GM06990 (cell line): ENCODE results near the gene ROBO1.

Experiments used
- DNase-seq: peaks from one replicate; pipeline ENCODE4 v3.0.0-alpha.2; 2011; ENCODE audit not compliant: insufficient read length; ENCODE audit errors: extremely low read depth
- H3K27me3 ChIP-seq: replicated peaks from 2 replicates; pipeline ENCODE4 v1.6.0; 2011; ENCODE audit warnings: low read length; ENCODE audit not compliant: control insufficient read depth, insufficient read depth
- H3K36me3 ChIP-seq: 2 replicates; pipeline ENCODE4 v1.5.1; 2011; ENCODE audit warnings: low read length; ENCODE audit not compliant: control insufficient read depth, insufficient read depth
- H3K4me3 ChIP-seq: replicated peaks from 2 replicates; pipeline ENCODE4 v1.5.1; 2011; ENCODE audit warnings: low read depth, mild to moderate bottlenecking, control low read depth, low read length
- CTCF ChIP-seq: IDR thresholded peaks from 2 replicates; pipeline ENCODE4 v1.5.1; 2011; ENCODE audit warnings: low read length, control low read depth, mild to moderate bottlenecking, inconsistent platforms; ENCODE audit not compliant: insufficient read depth, poor library complexity, severe bottlenecking

ROBO1 gene

DNA sequence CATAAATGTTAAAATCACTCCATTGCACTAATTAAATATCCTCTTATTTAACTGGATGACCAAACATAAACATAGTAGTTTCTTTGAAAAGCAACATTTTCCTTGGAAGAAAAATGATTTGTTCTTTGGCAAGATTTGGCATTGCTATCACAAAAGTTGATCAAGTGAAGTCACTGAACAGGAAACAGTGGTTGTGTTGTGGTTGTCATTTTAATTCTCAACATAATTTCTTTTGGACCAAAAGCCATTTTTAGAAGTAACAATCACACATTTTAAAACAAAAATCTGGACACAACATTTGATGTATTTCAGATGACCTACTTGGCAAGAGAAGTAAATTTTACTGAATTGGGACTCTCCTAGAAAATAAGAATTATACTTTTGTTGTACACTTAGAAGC is 872.3 kb downstream of the ROBO1 start:
- H3K27me3 ChIP-seq = no peaks in the 10 kb centered on the region
- DNase-seq = no peak
- H3K36me3 ChIP-seq = no peaks in the 10 kb centered on the region
- TF ChIP-seq CTCF = no peak
- no peak overlapping the region for H3K4me3 ChIP-seq

DNA sequence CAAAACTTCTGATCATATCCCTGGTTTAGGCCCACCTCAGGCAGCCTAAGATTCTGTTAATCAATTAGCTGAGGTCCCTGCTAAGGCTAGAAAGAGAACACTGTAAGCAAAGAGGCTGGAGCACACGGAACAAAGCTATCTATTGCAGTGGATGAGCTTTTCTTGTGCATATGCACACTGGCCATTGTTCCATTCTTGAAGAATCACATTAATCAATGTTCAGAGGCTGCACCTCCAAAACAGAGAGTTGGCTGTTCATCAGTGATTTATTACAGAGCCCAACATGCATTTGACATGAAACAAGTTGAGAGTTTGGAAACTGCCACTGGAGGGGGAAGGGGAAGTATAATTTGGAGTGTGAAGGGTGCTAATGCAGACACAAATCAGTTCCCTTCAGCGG is 873.0 kb downstream of the ROBO1 start:
- no peak for TF ChIP-seq CTCF

GRCh38 chr3:78893161-78893560 is 874.6 kb downstream of the ROBO1 start:
- TF ChIP-seq CTCF = no peak
- no peak for DNase-seq
- Histone ChIP-seq H3K27me3 (no peaks in the 10 kb centered on the region), H3K36me3 (no peaks in the 10 kb centered on the region), H3K4me3 (no peak overlapping the region)

More for the DNA sequence above, 873.0 kb downstream of the ROBO1 start:
- Histone ChIP-seq H3K27me3 (no peaks in the 10 kb centered on the region), H3K4me3 (no peak overlapping the region), H3K36me3 (no peaks in the 10 kb centered on the region)
- DNase-seq = no peak

DNA sequence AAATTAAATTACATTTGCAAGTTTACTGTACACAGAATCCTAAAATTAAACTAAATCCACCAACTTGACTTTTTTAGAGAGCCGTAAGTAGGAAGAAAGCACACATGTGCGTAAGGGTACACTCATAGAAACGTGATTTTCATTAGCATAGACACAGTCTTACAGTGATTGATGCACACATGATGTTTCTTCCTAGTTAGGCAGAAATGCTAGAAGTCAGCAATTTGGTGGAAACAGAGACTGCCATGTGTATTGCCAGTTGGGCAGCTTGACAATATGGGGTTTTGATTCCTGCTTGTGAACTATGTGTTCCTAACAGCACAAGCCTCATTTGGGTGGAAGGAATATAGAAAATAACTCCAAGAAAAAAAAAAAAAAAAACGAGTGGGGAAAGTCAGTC is 878.5 kb downstream of the ROBO1 start:
- TF ChIP-seq CTCF = no peak
- Histone ChIP-seq H3K27me3 (no peaks in the 10 kb centered on the region), H3K36me3 (no peaks in the 10 kb centered on the region), H3K4me3 (no peak overlapping the region)
- no peak for DNase-seq

- no peak overlapping the region for H3K4me3 ChIP-seq
- DNase-seq = no peak
- H3K36me3 ChIP-seq = no peaks in the 10 kb centered on the region
- no peaks in the 10 kb centered on the region for H3K27me3 ChIP-seq
- no peak for TF ChIP-seq CTCF
Observed at GRCh38 chr3:78888635-78889034, 879.2 kb downstream of the ROBO1 start.

- Histone ChIP-seq H3K36me3 (no peaks in the 10 kb centered on the region), H3K4me3 (peak overlapping the region; percentile 6; the same call in 1 of the 2 replicates), H3K27me3 (no peaks in the 10 kb centered on the region)
- TF ChIP-seq CTCF = no peak
- no peak for DNase-seq
Observed at GRCh38 chr3:78887547-78888011, 880.2 kb downstream of the ROBO1 start.
